Caco-2 (cell line): ENCODE results near the gene TACO1. TPM values are rescaled to one million over a fixed set of nuclear protein-coding genes. Genes with fewer than 3 reads are reported as not detected.

Source experiments
- Bru-seq: library from RNA; stranded (reverse); fragments of 400-500 nt; gene quantifications from one replicate; lab custom pipeline; 2021; lab: Mats Ljungman, UMichigan
- BruChase-seq, 2 experiments: library from RNA; stranded (reverse); fragments of 400-500 nt; gene quantifications; one replicate each; lab custom pipeline; 2021; lab: Mats Ljungman, UMichigan
- BruUV-seq: library from RNA; stranded (reverse); fragments of 400-500 nt; replicated peaks from 2 replicates; lab custom pipeline; 2021; lab: Mats Ljungman, UMichigan
- CTCF ChIA-PET: fragments of 300-600 bp; sonication (Branson Sonifier 250); formaldehyde crosslinking; loops from one replicate; lab custom pipeline; 2022; ENCODE audit warnings: antibody characterized with exemption; lab: Charles Lee
- POLR2A ChIA-PET: fragments of 300-600 bp; sonication (Branson Sonifier 250); formaldehyde crosslinking; loops from one replicate; lab custom pipeline; 2022; ENCODE audit warnings: antibody characterized with exemption; lab: Charles Lee
- DNase-seq, 2 experiments: peaks; one replicate each; pipeline versions ENCODE4 v3.0.0 to v3.0.0-alpha.2; 2020 to 2022
- H3K27me3 ChIP-seq: replicated peaks from 2 replicates; pipeline ENCODE4 v1.6.0; 2011; ENCODE audit warnings: low read length; ENCODE audit not compliant: control insufficient read depth, insufficient read depth
- H3K36me3 ChIP-seq: 2 replicates; pipeline ENCODE4 v1.5.1; 2011; ENCODE audit warnings: low read length; ENCODE audit not compliant: control insufficient read depth, insufficient read depth
- H3K4me1 ChIP-seq: fragments of 250-450 bp; sonication (Bioruptor Pico); 2 replicates; pipeline ENCODE4 v1.5.1; 2020; ENCODE audit warnings: mild to moderate bottlenecking
- H3K4me3 ChIP-seq: 2 replicates; pipeline ENCODE4 v1.5.1; 2011; ENCODE audit warnings: low read depth, mild to moderate bottlenecking, control low read depth, low read length
- H3K9me3 ChIP-seq: fragments of 250-450 bp; sonication (Bioruptor Pico); 2 replicates; pipeline ENCODE4 v1.5.1; 2020; ENCODE audit warnings: mild to moderate bottlenecking, moderate library complexity
- H3K27ac Mint-ChIP-seq: one replicate; pipeline ENCODE4 v1.8.0; 2022; ENCODE audit warnings: mixed read lengths; ENCODE audit not compliant: unreplicated experiment
- H3K27me3 Mint-ChIP-seq: one replicate; pipeline ENCODE4 v1.8.0; 2022; ENCODE audit warnings: mixed read lengths; ENCODE audit not compliant: insufficient read depth, unreplicated experiment
- H3K36me3 Mint-ChIP-seq: one replicate; pipeline ENCODE4 v1.8.0; 2022; ENCODE audit warnings: mild to moderate bottlenecking, mixed read lengths; ENCODE audit not compliant: insufficient read depth, unreplicated experiment
- H3K4me1 Mint-ChIP-seq: one replicate; pipeline ENCODE4 v1.8.0; 2022; ENCODE audit warnings: low read depth, mixed read lengths; ENCODE audit not compliant: unreplicated experiment
- H3K4me3 Mint-ChIP-seq: one replicate; pipeline ENCODE4 v1.8.0; 2022; ENCODE audit warnings: mild to moderate bottlenecking, moderate library complexity, mixed read lengths; ENCODE audit not compliant: unreplicated experiment
- H3K9me3 Mint-ChIP-seq: one replicate; pipeline ENCODE4 v1.8.0; 2022; ENCODE audit warnings: mixed read lengths; ENCODE audit not compliant: unreplicated experiment
- CTCF ChIP-seq, 2 experiments: fragments of 200-600 bp in 1 of 2; IDR thresholded peaks; 1 replicate in 1 of 2; 2 replicates in 1 of 2; pipeline versions ENCODE4 v1.5.1 to v1.8.0; 2011 to 2022; ENCODE audit warnings: antibody characterized with exemption in 1 of 2, control low read depth in 1 of 2, inconsistent platforms in 1 of 2, low read depth in 1 of 2, low read length in 1 of 2, mild to moderate bottlenecking in 1 of 2, moderate library complexity in 1 of 2; ENCODE audit not compliant: insufficient read depth in 1 of 2, severe bottlenecking in 1 of 2, unreplicated experiment in 1 of 2
- intact Hi-C: fragments of 100-400 bp; cut with micrococcal nuclease; formaldehyde crosslinking; loops from one replicate; pipeline ENCODE4 v1.10.0; 2022; ENCODE audit not compliant: unreplicated experiment
- long read RNA-seq: library from polyadenylated mRNA; stranded (forward); transcript quantifications from one replicate; pipeline ENCODE4 v2.0.0, GENCODE V29; 2022
- total RNA-seq: library from RNA; stranded (reverse); gene quantifications from 2 replicates; pipeline ENCODE4 v1.2.3, GENCODE V29; 2022

Gene TACO1
- total RNA-seq (27.9 and 29.1 TPM in 2 replicates), Bru-seq, nascent RNA (percentile 67 among the genes with signal in this experiment), BruChase-seq, experiment 1, labeled RNA remaining after a 2-hour chase (percentile 68 among the genes with signal in this experiment), BruChase-seq, experiment 2, labeled RNA remaining after a 6-hour chase (percentile 69 among the genes with signal in this experiment)
- long read RNA-seq, transcript TACO1-201 (5 exons, 1,469 nt) = major isoform, 73 of 82 reads
- long read RNA-seq, partial matches to known transcripts = 0 of 82 reads
- long read RNA-seq, other reads (novel, unspliced or antisense) = 8 of 82 reads

GRCh38 chr17:63600569-63601438 lies at the start of gene TACO1:
Gene TACO1, plus strand, starts transcription at chr17:63600895. Its CDS starts 189 bp downstream, at chr17:63601084.
- H3K27ac Mint-ChIP-seq = peak within 1 kb of the TSS; percentile 88
- H3K9me3 Mint-ChIP-seq = no peaks in the 10 kb centered on the region
- TF ChIP-seq CTCF (IDR thresholded peaks at IDR 0.05; ENCODE audit: insufficient read depth in 1 of 2, low read depth in 1 of 2, low read length in 1 of 2, severe bottlenecking in 1 of 2, unreplicated experiment in 1 of 2) = no peak
- no peaks in the 10 kb centered on the region for H3K27me3 ChIP-seq
- no peaks in the 10 kb centered on the region; the same call in 1 of the 2 replicates for H3K36me3 ChIP-seq
- intact Hi-C loops = no loop called here
- peak within 1 kb of the TSS; percentile 88 for H3K4me3 Mint-ChIP-seq
- peaks cover 18% of the 10 kb centered on the region for H3K36me3 Mint-ChIP-seq
- H3K9me3 ChIP-seq = no peaks in the 10 kb centered on the region
- no peaks in the 10 kb centered on the region for H3K27me3 Mint-ChIP-seq
- DNase-seq = peak; percentile 88 to 91
- CTCF ChIA-PET = interaction anchor here (0.6 to 1.8 kb wide), 3 partner anchors 11 to 175 kb away, joined by 5 to 7 read pairs (median 6); partner anchors contain the start of gene MAP3K3
- no TSS peak for BruUV-seq
- H3K4me1 ChIP-seq = peaks cover 12% of the 10 kb centered on the region
- peak within 1 kb of the TSS; percentile 81 for H3K4me3 ChIP-seq
- peaks cover 7% of the 10 kb centered on the region for H3K4me1 Mint-ChIP-seq
- POLR2A ChIA-PET = interaction anchor here (0.7 to 1.0 kb wide), 2 partner anchors 11 to 21 kb away, joined by 3 read pairs; partner anchors contain the start of gene MAP3K3

DNA sequence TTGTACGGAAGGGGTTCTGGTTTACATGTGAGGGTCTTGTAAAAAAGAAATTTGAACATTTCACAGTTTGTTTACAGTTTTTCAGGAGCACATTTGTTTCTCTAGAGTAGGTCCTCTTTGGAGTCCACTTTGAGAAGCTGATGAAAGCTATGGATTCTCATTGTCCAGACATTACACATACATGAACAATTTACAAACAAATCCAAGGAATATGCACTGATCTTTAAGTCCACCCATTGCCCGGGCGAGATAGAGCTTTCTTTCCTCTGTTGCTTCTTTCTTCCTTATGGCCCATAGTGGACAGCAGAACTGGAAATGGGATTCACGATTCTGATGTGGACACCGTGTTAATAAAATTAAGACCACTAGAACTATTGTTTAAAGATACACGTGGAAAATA lies 48.5 kb upstream of the TACO1 start:
- Histone ChIP-seq H3K4me3 (no peak overlapping the region; the same call in 1 of the 2 replicates), H3K4me1 (no peaks in the 10 kb centered on the region), H3K36me3 (no peaks in the 10 kb centered on the region), H3K27me3 (no peaks in the 10 kb centered on the region), H3K9me3 (no peaks in the 10 kb centered on the region; the same call in 1 of the 2 replicates)
- Mint-ChIP-seq H3K4me3 (peak overlapping the region; percentile 98), H3K9me3 (no peaks in the 10 kb centered on the region), H3K36me3 (peaks cover 23% of the 10 kb centered on the region), H3K4me1 (peaks cover 4% of the 10 kb centered on the region), H3K27ac (peak overlapping the region; percentile 96), H3K27me3 (no peaks in the 10 kb centered on the region)
- DNase-seq = no peak
- POLR2A ChIA-PET = interaction anchor here (1.3 kb wide), 1 partner anchor 69 kb away, joined by 11 read pairs; no protein-coding TSS in a partner anchor
- CTCF ChIA-PET = interaction anchor here (0.7 to 1.4 kb wide), 2 partner anchors 60 to 70 kb away, joined by 3 to 5 read pairs; partner anchors contain the start of gene MAP3K3
- BruUV-seq = no TSS peak
- intact Hi-C loops = no loop called here
- no peak for TF ChIP-seq CTCF (IDR thresholded peaks at IDR 0.05; ENCODE audit: insufficient read depth in 1 of 2, low read depth in 1 of 2, low read length in 1 of 2, severe bottlenecking in 1 of 2, unreplicated experiment in 1 of 2)
